Motor neuron (in vitro differentiated cells): ENCODE measurements around the gene ZNF76. TPM values are rescaled to one million over a fixed set of nuclear protein-coding genes. Genes with fewer than 3 reads are reported as not detected.
"Not testable (repeated sequence)": the region's sequence is repeated elsewhere in the genome, so short reads cannot be mapped to it uniquely, and the experiment has no call there.

Experiments
- ATAC-seq, 8 experiments: fragments of 200-7000 bp; cut with Tn5 transposase; replicated peaks in 6 of 8; 2 replicates each; pipeline ENCODE4 v1.8.0; 2021; ENCODE audit warnings: mild to moderate bottlenecking in 8 of 8, moderate library complexity in 8 of 8
- H3K27ac ChIP-seq, 2 donors: fragments of 250-450 bp; sonication (Bioruptor Pico); 2 replicates each; pipeline ENCODE4 v1.9.0; 2021; ENCODE audit warnings: antibody characterized with exemption in 2 of 2, mild to moderate bottlenecking in 2 of 2, moderate library complexity in 1 of 2
- H3K4me1 ChIP-seq, 2 donors: fragments of 250-450 bp; sonication (Bioruptor Pico); replicated peaks in 1 of 2; 2 replicates each; pipeline ENCODE4 v1.6.1; 2021; ENCODE audit warnings: antibody characterized with exemption in 2 of 2, mild to moderate bottlenecking in 2 of 2, moderate library complexity in 1 of 2
- H3K4me3 ChIP-seq, 5 donors: fragments of 250-450 bp; sonication (Bioruptor Pico); 2 replicates each; pipeline ENCODE4 v1.9.0; 2021; ENCODE audit warnings: antibody characterized with exemption in 5 of 5, mild to moderate bottlenecking in 5 of 5, moderate library complexity in 4 of 5
- WGBS, 10 experiments: fragments of 450-650 bp; shearing (Covaris generic); methylation state at CpG; one replicate each; pipeline ENCODE4 v1.0.0; 2022; 5-methylcytosine and 5-hydroxymethylcytosine counted together
- in situ Hi-C, 9 experiments: fragments of 400-800 bp; cut with MboI; loops; one replicate each; pipeline ENCODE4 v1.15.0; 2021; ENCODE audit warnings: low sequenced_read_pairs in 9 of 9, low pct_unique_long_range_greater_than_20kb in 2 of 9; ENCODE audit not compliant: unreplicated experiment in 9 of 9
- total RNA-seq, 8 experiments: library from RNA; unstranded; fragments of 300-600 nt; gene quantifications; 2 replicates each; pipeline versions ENCODE4 v1.2.3 to v1.2.4, GENCODE V29; 2022

Gene ZNF76
- total RNA-seq, 8 experiments from 2014 or later, result 12.6 to 40.3 (median 23.2) TPM

- in situ Hi-C loops, result no loop called here
- WGBS, 10 experiments, result 21 to 100% (median 35%) methylated on average over 1 to 17 of the region's 35 CpGs; no CpG with 5 or more reads in 3 of the 10 experiments
- Histone ChIP-seq H3K4me3 (no peak within 1 kb of the TSS), H3K4me1 (peaks cover 4 to 11% of the 10 kb centered on the region in 2 donors), H3K27ac (no peak within 1 kb of the TSS)
- peak; percentile 77 to 96 (median 88) for ATAC-seq
Observed at GRCh38 chr6:35297601-35298481, 38.3 kb downstream of the ZNF76 start, which contains the start of gene DEF6. Gene DEF6, plus strand, starts transcription at chr6:35297818. Its CDS starts 39 bp downstream, at chr6:35297857.

- H3K4me3 ChIP-seq, result no peak overlapping the region
- in situ Hi-C loops, result no loop called here
- ATAC-seq, result no peak
- WGBS, 10 experiments, result 90 to 100% (median 100%) methylated on average over 2 to 5 of the region's 6 CpGs; no CpG with 5 or more reads in 5 of the 10 experiments
- H3K4me1 ChIP-seq, result peaks cover 6 to 17% of the 10 kb centered on the region in 2 donors
- H3K27ac ChIP-seq, result no peak overlapping the region
Observed at GRCh38 chr6:35298625-35299140, 39.1 kb downstream of the ZNF76 start.

GRCh38 chr6:35299674-35300073 lies 40.1 kb downstream of the ZNF76 start:
- Histone ChIP-seq H3K27ac (no peak overlapping the region), H3K4me3 (no peak overlapping the region), H3K4me1 (peaks cover 6 to 17% of the 10 kb centered on the region in 2 donors)
- no peak for ATAC-seq
- in situ Hi-C loops, result loop anchor here in 1 of 9 experiments (25.0 kb wide), 1 partner anchor 438 kb away; the partner anchor contains the start of gene ARMC12
- WGBS, 10 experiments, result 80 to 100% (median 100%) methylated on average over 1 to 2 of the region's 4 CpGs; no CpG with 5 or more reads in 6 of the 10 experiments

GRCh38 chr6:35300848-35301247 lies 41.3 kb downstream of the ZNF76 start:
- Histone ChIP-seq H3K4me3 (no peak overlapping the region), H3K4me1 (peaks cover 6 to 17% of the 10 kb centered on the region in 2 donors), H3K27ac (no peak overlapping the region)
- in situ Hi-C loops, result loop anchor here in 1 of 9 experiments (25.0 kb wide), 1 partner anchor 436 kb away; the partner anchor contains the start of gene ARMC12
- no peak for ATAC-seq

- ATAC-seq, result peak; percentile 58 to 92 (median 77)
- H3K4me1 ChIP-seq, result peaks cover 6 to 13% of the 10 kb centered on the region in 2 donors
- in situ Hi-C loops, result loop anchor here in 1 of 9 experiments (25.0 kb wide), 1 partner anchor 435 kb away; the partner anchor contains the start of gene ARMC12
Observed at GRCh38 chr6:35302604-35303241, 43.2 kb downstream of the ZNF76 start.

GRCh38 chr6:35304299-35304698 lies 44.8 kb downstream of the ZNF76 start:
- Histone ChIP-seq H3K27ac (no peak overlapping the region), H3K4me3 (no peak overlapping the region), H3K4me1 (peaks cover 6 to 10% of the 10 kb centered on the region in 2 donors)
- in situ Hi-C loops, result loop anchor here in 1 of 9 experiments (25.0 kb wide), 1 partner anchor 433 kb away; the partner anchor contains the start of gene ARMC12
- 67 to 100% (median 75%) methylated on average over 1 of the region's 1 CpG; no CpG with 5 or more reads in 7 of the 10 experiments for WGBS, 10 experiments
- peak in 3 of 8 experiments; percentile 25 to 56 (median 53) for ATAC-seq

More at GRCh38 chr6:35302604-35303241, 43.2 kb downstream of the ZNF76 start:
- Histone ChIP-seq H3K4me3 (no peak overlapping the region), H3K27ac (no peak overlapping the region)
- WGBS, 10 experiments, result 20 to 67% (median 40%) methylated on average over 1 to 2 of the region's 6 CpGs; no CpG with 5 or more reads in 7 of the 10 experiments

GRCh38 chr6:35305117-35305516 lies 45.6 kb downstream of the ZNF76 start:
- WGBS, 10 experiments, result 80 to 100% (median 94%) methylated on average over 1 to 8 of the region's 8 CpGs; no CpG with 5 or more reads in 1 of the 10 experiments

GRCh38 chr6:35307138-35307537 lies 47.6 kb downstream of the ZNF76 start:
- H3K27ac ChIP-seq, ATAC-seq, H3K4me3 ChIP-seq: not testable (repeated sequence)
- in situ Hi-C loops, result loop anchor here in 1 of 9 experiments (25.0 kb wide), 1 partner anchor 430 kb away; the partner anchor contains the start of gene ARMC12
- WGBS, 10 experiments, result 80 to 100% (median 93%) methylated on average over 1 to 10 of the region's 15 CpGs; no CpG with 5 or more reads in 1 of the 10 experiments
- H3K4me1 ChIP-seq, result peaks cover 6 to 10% of the 10 kb centered on the region in 2 donors

More at GRCh38 chr6:35305117-35305516, 45.6 kb downstream of the ZNF76 start:
- ATAC-seq, result no peak
- Histone ChIP-seq H3K4me1 (peaks cover 6 to 10% of the 10 kb centered on the region in 2 donors), H3K4me3 (no peak overlapping the region), H3K27ac (no peak overlapping the region)
- in situ Hi-C loops, result loop anchor here in 1 of 9 experiments (25.0 kb wide), 1 partner anchor 432 kb away; the partner anchor contains the start of gene ARMC12

- in situ Hi-C loops, result loop anchor here in 1 of 9 experiments (25.0 kb wide), 1 partner anchor 429 kb away; the partner anchor contains the start of gene ARMC12
- H3K4me3 ChIP-seq, H3K27ac ChIP-seq, ATAC-seq, H3K4me1 ChIP-seq: not testable (repeated sequence)
- WGBS, 10 experiments, result 67 to 100% (median 93%) methylated on average over 1 to 2 of the region's 2 CpGs; no CpG with 5 or more reads in 1 of the 10 experiments
Observed at GRCh38 chr6:35308543-35308942, 49.0 kb downstream of the ZNF76 start.

GRCh38 chr6:35309611-35310264 lies 50.2 kb downstream of the ZNF76 start:
- WGBS, 10 experiments, result 40 to 100% (median 90%) methylated on average over 1 to 4 of the region's 9 CpGs; no CpG with 5 or more reads in 5 of the 10 experiments
- no peak overlapping the region for H3K4me3 ChIP-seq
- H3K4me1 ChIP-seq, result no peaks in the 10 kb centered on the region
- in situ Hi-C loops, result loop anchor here in 1 of 9 experiments (25.0 kb wide), 1 partner anchor 428 kb away; the partner anchor contains the start of gene ARMC12
- no peak overlapping the region for H3K27ac ChIP-seq
- no peak for ATAC-seq

GRCh38 chr6:35310265-35310831 lies 50.8 kb downstream of the ZNF76 start:
- Histone ChIP-seq H3K27ac (no peak overlapping the region), H3K4me1 (no peaks in the 10 kb centered on the region), H3K4me3 (no peak overlapping the region)
- in situ Hi-C loops, result loop anchor here in 1 of 9 experiments (25.0 kb wide), 1 partner anchor 427 kb away; the partner anchor contains the start of gene ARMC12
- WGBS, 10 experiments, result 53 to 100% (median 79%) methylated on average over 3 to 5 of the region's 6 CpGs; no CpG with 5 or more reads in 7 of the 10 experiments
- no peak for ATAC-seq
